ENCODE measurements around the gene ASXL1. TPM values are rescaled to one million over a fixed set of nuclear protein-coding genes. Genes with fewer than 3 reads are reported as not detected.

ASXL1 gene
- total and polyA plus RNA-seq, 9 of the 15 experiments (the other 6 are each of a cell fraction or from before 2014, with no cell fraction given): 6.5 to 65.3 (median 32.3) TPM

GRCh38 chr20:32474967-32475811 is 117.1 kb downstream of the ASXL1 start (continued):
- TF ChIP-seq CUX1 (CRISPR knock-in tag; IDR thresholded peaks at IDR 0.05) (no peak), STAT6 (CRISPR knock-in tag; IDR thresholded peaks at IDR 0.05) (no peak), ZBTB2 (IDR thresholded peaks at IDR 0.05) (no peak), ZSCAN32 (CRISPR knock-in tag; IDR thresholded peaks at IDR 0.05) (no peak), ZBTB7A (IDR thresholded peaks at IDR 0.05; ENCODE audit: borderline replicate concordance, control insufficient read depth, low read depth, low read length) (peak; percentile 87), DDX20 (tag; IDR thresholded peaks at IDR 0.05; ENCODE audit: low read depth) (no peak), TCF15 (CRISPR knock-in tag; IDR thresholded peaks at IDR 0.05) (no peak), HIVEP1 (CRISPR knock-in tag; IDR thresholded peaks at IDR 0.05) (no peak)
- TF ChIP-seq, protein P1, sequence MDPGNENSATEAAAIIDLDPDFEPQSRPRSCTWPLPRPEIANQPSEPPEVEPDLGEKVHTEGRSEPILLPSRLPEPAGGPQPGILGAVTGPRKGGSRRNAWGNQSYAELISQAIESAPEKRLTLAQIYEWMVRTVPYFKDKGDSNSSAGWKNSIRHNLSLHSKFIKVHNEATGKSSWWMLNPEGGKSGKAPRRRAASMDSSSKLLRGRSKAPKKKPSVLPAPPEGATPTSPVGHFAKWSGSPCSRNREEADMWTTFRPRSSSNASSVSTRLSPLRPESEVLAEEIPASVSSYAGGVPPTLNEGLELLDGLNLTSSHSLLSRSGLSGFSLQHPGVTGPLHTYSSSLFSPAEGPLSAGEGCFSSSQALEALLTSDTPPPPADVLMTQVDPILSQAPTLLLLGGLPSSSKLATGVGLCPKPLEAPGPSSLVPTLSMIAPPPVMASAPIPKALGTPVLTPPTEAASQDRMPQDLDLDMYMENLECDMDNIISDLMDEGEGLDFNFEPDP (CRISPR knock-in tag; IDR thresholded peaks at IDR 0.05): no peak
- TF ChIP-seq, protein P2, sequence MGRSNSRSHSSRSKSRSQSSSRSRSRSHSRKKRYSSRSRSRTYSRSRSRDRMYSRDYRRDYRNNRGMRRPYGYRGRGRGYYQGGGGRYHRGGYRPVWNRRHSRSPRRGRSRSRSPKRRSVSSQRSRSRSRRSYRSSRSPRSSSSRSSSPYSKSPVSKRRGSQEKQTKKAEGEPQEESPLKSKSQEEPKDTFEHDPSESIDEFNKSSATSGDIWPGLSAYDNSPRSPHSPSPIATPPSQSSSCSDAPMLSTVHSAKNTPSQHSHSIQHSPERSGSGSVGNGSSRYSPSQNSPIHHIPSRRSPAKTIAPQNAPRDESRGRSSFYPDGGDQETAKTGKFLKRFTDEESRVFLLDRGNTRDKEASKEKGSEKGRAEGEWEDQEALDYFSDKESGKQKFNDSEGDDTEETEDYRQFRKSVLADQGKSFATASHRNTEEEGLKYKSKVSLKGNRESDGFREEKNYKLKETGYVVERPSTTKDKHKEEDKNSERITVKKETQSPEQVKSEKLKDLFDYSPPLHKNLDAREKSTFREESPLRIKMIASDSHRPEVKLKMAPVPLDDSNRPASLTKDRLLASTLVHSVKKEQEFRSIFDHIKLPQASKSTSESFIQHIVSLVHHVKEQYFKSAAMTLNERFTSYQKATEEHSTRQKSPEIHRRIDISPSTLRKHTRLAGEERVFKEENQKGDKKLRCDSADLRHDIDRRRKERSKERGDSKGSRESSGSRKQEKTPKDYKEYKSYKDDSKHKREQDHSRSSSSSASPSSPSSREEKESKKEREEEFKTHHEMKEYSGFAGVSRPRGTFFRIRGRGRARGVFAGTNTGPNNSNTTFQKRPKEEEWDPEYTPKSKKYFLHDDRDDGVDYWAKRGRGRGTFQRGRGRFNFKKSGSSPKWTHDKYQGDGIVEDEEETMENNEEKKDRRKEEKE (IDR thresholded peaks at IDR 0.05; ENCODE audit: borderline replicate concordance in 1 of 2, control insufficient read depth in 1 of 2, low read depth in 2 of 2, low read length in 1 of 2): no peak
